Tibial nerve (tissue), 4 donors: ENCODE measurements around the gene PCSK5. TPM values are rescaled to one million over a fixed set of nuclear protein-coding genes. Genes with fewer than 3 reads are reported as not detected.
A peak's percentile ranks its signal among the peaks of the same experiment; 100 is the strongest.

Experiments
- DNase-seq, 2 donors: peaks; one replicate each; pipeline ENCODE4 v3.0.0-alpha.2; 2019; ENCODE audit warnings: low spot score in 2 of 2
- H3K27ac ChIP-seq, 4 donors: fragments of 200-600 bp; sonication (generic) in 3 of 4; one replicate each; pipeline ENCODE4 v1.5.1; 2017 to 2019; ENCODE audit warnings: mild to moderate bottlenecking in 1 of 4
- H3K27me3 ChIP-seq, 2 donors: fragments of 200-600 bp; sonication (generic) in 1 of 2; one replicate each; pipeline versions ENCODE4 v1.5.1 to v1.6.0; 2017 to 2019
- H3K36me3 ChIP-seq, 3 donors: fragments of 200-600 bp; sonication (generic); one replicate each; pipeline ENCODE4 v1.5.1; 2018 to 2019
- H3K4me1 ChIP-seq, 4 donors: fragments of 200-600 bp; sonication (generic) in 3 of 4; one replicate each; pipeline ENCODE4 v1.5.1; 2017 to 2019
- H3K4me3 ChIP-seq, 4 donors: fragments of 200-600 bp; sonication (generic) in 3 of 4; one replicate each; pipeline ENCODE4 v1.5.1; 2017 to 2019; ENCODE audit warnings: mild to moderate bottlenecking in 1 of 4, moderate library complexity in 1 of 4
- H3K9me3 ChIP-seq, 4 donors: fragments of 200-600 bp; sonication (generic) in 3 of 4; one replicate each; pipeline ENCODE4 v1.5.1; 2017 to 2019
- CTCF ChIP-seq, 5 experiments: fragments of 200-600 bp in 3 of 5; fragments of 450-650 bp in 2 of 5; sonication (generic) in 3 of 5; IDR thresholded peaks; one replicate each; pipeline ENCODE4 v1.5.1; 2016 to 2019; ENCODE audit warnings: antibody characterized with exemption in 5 of 5, mild to moderate bottlenecking in 3 of 5, moderate library complexity in 2 of 5
- EP300 ChIP-seq, 2 donors: sonication (generic); formaldehyde crosslinking; IDR thresholded peaks; one replicate each; pipeline ENCODE4 v1.6.1; 2017; ENCODE audit warnings: antibody characterized with exemption in 2 of 2, mild to moderate bottlenecking in 1 of 2
- POLR2A ChIP-seq, 2 donors: fragments of 450-650 bp; IDR thresholded peaks; one replicate each; pipeline ENCODE4 v1.6.1; 2017; ENCODE audit warnings: antibody characterized with exemption in 2 of 2, mild to moderate bottlenecking in 2 of 2, moderate library complexity in 2 of 2
- WGBS, 2 donors: methylation state at CpG; one replicate each; pipeline ENCODE4 v1.1.5; 2018; 5-methylcytosine and 5-hydroxymethylcytosine counted together
- total RNA-seq, 4 donors: library from RNA; depleted of rRNA; stranded (reverse); fragments of >200 nt; gene quantifications; one replicate each; pipeline ENCODE4 v1.1.0, GENCODE V29; 2016

The PCSK5 gene
- total RNA-seq, 4 donors from 2014 or later: 12.5 to 32.7 (median 23.0) TPM

GRCh38 chr9:76200315-76200714 lies 309.8 kb downstream of the PCSK5 start:
- no peak for DNase-seq

DNA sequence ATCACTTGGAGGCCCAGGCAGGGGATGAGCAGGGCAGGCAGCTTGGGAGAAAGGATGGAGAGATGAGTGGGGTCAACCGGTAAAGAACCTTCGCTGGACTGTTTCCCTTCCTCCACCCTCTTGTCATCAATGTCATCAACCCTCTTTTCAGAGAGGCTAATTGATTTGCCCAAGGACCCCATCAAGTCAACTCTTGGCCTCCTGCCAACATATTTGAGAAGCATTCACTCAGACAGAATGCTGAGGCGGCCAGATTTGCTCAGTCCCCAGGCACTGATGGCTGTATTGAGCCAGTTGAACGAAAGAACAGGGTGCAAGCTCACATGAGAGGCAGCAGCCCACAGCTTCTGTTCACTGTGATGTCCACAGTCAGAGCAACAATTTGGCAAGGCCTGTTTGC lies 310.3 kb downstream of the PCSK5 start:
- no peak for TF ChIP-seq EP300 (IDR thresholded peaks at IDR 0.05)
- TF ChIP-seq CTCF (IDR thresholded peaks at IDR 0.05): no peak
- TF ChIP-seq POLR2A (IDR thresholded peaks at IDR 0.05): no peak
- 40 to 53% methylated on average over 4 of the region's 4 CpGs for WGBS, 2 donors

More at GRCh38 chr9:76200315-76200714, 309.8 kb downstream of the PCSK5 start:
- TF ChIP-seq POLR2A (IDR thresholded peaks at IDR 0.05) (no peak), CTCF (IDR thresholded peaks at IDR 0.05) (no peak), EP300 (IDR thresholded peaks at IDR 0.05) (no peak)
- Histone ChIP-seq H3K4me1 (peaks cover 0 to 6% (median 0%) of the 10 kb centered on the region in 4 donors), H3K27ac (no peak overlapping the region), H3K27me3 (no peaks in the 10 kb centered on the region), H3K9me3 (no peaks in the 10 kb centered on the region), H3K4me3 (no peak overlapping the region), H3K36me3 (no peaks in the 10 kb centered on the region)
- WGBS, 2 donors: 50 to 53% methylated on average over 5 of the region's 5 CpGs

GRCh38 chr9:76203373-76203772 lies 312.9 kb downstream of the PCSK5 start:
- TF ChIP-seq POLR2A (IDR thresholded peaks at IDR 0.05): no peak
- no peak for TF ChIP-seq CTCF (IDR thresholded peaks at IDR 0.05)
- no peak for TF ChIP-seq EP300 (IDR thresholded peaks at IDR 0.05)

More for the DNA sequence above, 310.3 kb downstream of the PCSK5 start:
- no peak overlapping the region for H3K27ac ChIP-seq
- H3K4me3 ChIP-seq: no peak overlapping the region
- no peaks in the 10 kb centered on the region for H3K27me3 ChIP-seq
- H3K9me3 ChIP-seq: no peaks in the 10 kb centered on the region
- H3K36me3 ChIP-seq: no peaks in the 10 kb centered on the region
- DNase-seq: no peak
- peaks cover 0 to 6% (median 0%) of the 10 kb centered on the region in 4 donors for H3K4me1 ChIP-seq

DNA sequence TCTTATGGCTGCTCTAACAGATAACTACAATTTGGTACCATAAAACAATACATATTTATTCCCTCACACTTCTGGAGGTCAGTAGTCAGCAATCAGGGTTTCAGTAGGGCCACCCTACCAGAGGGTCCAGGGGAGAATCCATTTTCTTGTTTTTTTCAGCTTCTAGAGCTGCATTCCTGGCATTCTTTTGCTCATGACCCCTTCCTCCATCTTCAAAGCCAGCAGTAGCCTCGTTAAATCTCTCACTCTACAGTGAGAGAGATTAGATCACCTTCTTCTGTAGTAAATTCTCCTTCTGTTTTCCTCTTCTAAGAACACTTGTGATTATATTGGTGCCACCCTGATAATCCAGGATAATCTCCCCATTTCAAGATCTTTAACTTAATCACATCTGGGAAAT lies 316.3 kb downstream of the PCSK5 start:
- H3K9me3 ChIP-seq: no peaks in the 10 kb centered on the region
- no peaks in the 10 kb centered on the region for H3K36me3 ChIP-seq
- H3K4me3 ChIP-seq: no peak overlapping the region
- DNase-seq: no peak
- H3K27ac ChIP-seq: no peak overlapping the region
- H3K27me3 ChIP-seq: no peaks in the 10 kb centered on the region
- WGBS, 2 donors: 17 to 28% methylated on average over 1 of the region's 1 CpG
- no peak for TF ChIP-seq POLR2A (IDR thresholded peaks at IDR 0.05)
- no peak for TF ChIP-seq EP300 (IDR thresholded peaks at IDR 0.05)
- TF ChIP-seq CTCF (IDR thresholded peaks at IDR 0.05): no peak
- H3K4me1 ChIP-seq: no peaks in the 10 kb centered on the region

More at GRCh38 chr9:76203373-76203772, 312.9 kb downstream of the PCSK5 start:
- Histone ChIP-seq H3K4me3 (no peak overlapping the region), H3K27ac (no peak overlapping the region), H3K4me1 (peaks cover 0 to 5% (median 0%) of the 10 kb centered on the region in 4 donors), H3K9me3 (no peaks in the 10 kb centered on the region), H3K27me3 (no peaks in the 10 kb centered on the region), H3K36me3 (no peaks in the 10 kb centered on the region)
- peak in 1 of 2 donors; percentile 18 for DNase-seq
- WGBS, 2 donors: 60 to 69% methylated on average over 3 of the region's 3 CpGs

GRCh38 chr9:76213751-76214150 lies 323.3 kb downstream of the PCSK5 start:
- 68 to 88% methylated on average over 3 of the region's 3 CpGs for WGBS, 2 donors

More at GRCh38 chr9:76213751-76214150, 323.3 kb downstream of the PCSK5 start:
- TF ChIP-seq CTCF (IDR thresholded peaks at IDR 0.05): no peak
- no peak for TF ChIP-seq EP300 (IDR thresholded peaks at IDR 0.05)
- no peak for TF ChIP-seq POLR2A (IDR thresholded peaks at IDR 0.05)
- Histone ChIP-seq H3K36me3 (no peaks in the 10 kb centered on the region), H3K9me3 (no peaks in the 10 kb centered on the region), H3K4me3 (no peak overlapping the region), H3K27ac (no peak overlapping the region), H3K4me1 (no peaks in the 10 kb centered on the region), H3K27me3 (no peaks in the 10 kb centered on the region)
- DNase-seq: no peak
